RWPE2 (cell line): ENCODE results near the gene CCDC169.

Source experiments
- ATAC-seq: fragments of 200-7000 bp; cut with Tn5 transposase; 3 replicates; pipeline ENCODE4 v1.9.1; 2021; ENCODE audit warnings: low read depth
- DNase-seq: peaks from one replicate; pipeline ENCODE4 v3.0.0-alpha.2; 2020; ENCODE audit warnings: low spot score
- H3K27ac ChIP-seq: fragments of 450-650 bp; 2 replicates; pipeline ENCODE4 v1.5.1; 2017; ENCODE audit warnings: mild to moderate bottlenecking; ENCODE audit not compliant: poor library complexity, severe bottlenecking
- H3K27me3 ChIP-seq: fragments of 250-450 bp; sonication (Bioruptor Pico); 2 replicates; pipeline ENCODE4 v1.5.1; 2021; ENCODE audit warnings: mild to moderate bottlenecking, moderate library complexity; ENCODE audit not compliant: insufficient read depth, poor library complexity, severe bottlenecking
- H3K36me3 ChIP-seq: fragments of 250-450 bp; sonication (Bioruptor Pico); 2 replicates; pipeline ENCODE4 v1.5.1; 2020; ENCODE audit warnings: low read depth, mild to moderate bottlenecking, moderate library complexity
- H3K4me1 ChIP-seq: fragments of 250-450 bp; sonication (Bioruptor Pico); 2 replicates; pipeline ENCODE4 v1.5.1; 2021; ENCODE audit warnings: mild to moderate bottlenecking, moderate library complexity; ENCODE audit not compliant: insufficient read depth, poor library complexity, severe bottlenecking
- H3K4me3 ChIP-seq: fragments of 250-450 bp; sonication (Bioruptor Pico); 2 replicates; pipeline ENCODE4 v1.5.1; 2021; ENCODE audit warnings: mild to moderate bottlenecking, moderate library complexity; ENCODE audit not compliant: severe bottlenecking
- H3K9me3 ChIP-seq: fragments of 250-450 bp; sonication (Bioruptor Pico); 2 replicates; pipeline ENCODE4 v1.5.1; 2021; ENCODE audit warnings: mild to moderate bottlenecking, moderate library complexity; ENCODE audit not compliant: severe bottlenecking
- TF ChIP-seq, protein P1 (sequence below): fragments of 450-650 bp; IDR thresholded peaks from one replicate; pipeline ENCODE4 v1.5.1; 2017; ENCODE audit warnings: mild to moderate bottlenecking, moderate library complexity; ENCODE audit not compliant: poor library complexity, severe bottlenecking

CCDC169 gene

GRCh38 chr13:36294096-36294495, 3.5 kb downstream of the CCDC169 start:
- no peaks in the 10 kb centered on the region for H3K4me1 ChIP-seq
- no peak for DNase-seq
- no peaks in the 10 kb centered on the region for H3K27me3 ChIP-seq
- H3K9me3 ChIP-seq: peaks cover 2% of the 10 kb centered on the region
- H3K4me3 ChIP-seq: no peak overlapping the region
- no peak for ATAC-seq
- H3K36me3 ChIP-seq: no peaks in the 10 kb centered on the region
- no peak overlapping the region for H3K27ac ChIP-seq
- TF ChIP-seq, protein P1, sequence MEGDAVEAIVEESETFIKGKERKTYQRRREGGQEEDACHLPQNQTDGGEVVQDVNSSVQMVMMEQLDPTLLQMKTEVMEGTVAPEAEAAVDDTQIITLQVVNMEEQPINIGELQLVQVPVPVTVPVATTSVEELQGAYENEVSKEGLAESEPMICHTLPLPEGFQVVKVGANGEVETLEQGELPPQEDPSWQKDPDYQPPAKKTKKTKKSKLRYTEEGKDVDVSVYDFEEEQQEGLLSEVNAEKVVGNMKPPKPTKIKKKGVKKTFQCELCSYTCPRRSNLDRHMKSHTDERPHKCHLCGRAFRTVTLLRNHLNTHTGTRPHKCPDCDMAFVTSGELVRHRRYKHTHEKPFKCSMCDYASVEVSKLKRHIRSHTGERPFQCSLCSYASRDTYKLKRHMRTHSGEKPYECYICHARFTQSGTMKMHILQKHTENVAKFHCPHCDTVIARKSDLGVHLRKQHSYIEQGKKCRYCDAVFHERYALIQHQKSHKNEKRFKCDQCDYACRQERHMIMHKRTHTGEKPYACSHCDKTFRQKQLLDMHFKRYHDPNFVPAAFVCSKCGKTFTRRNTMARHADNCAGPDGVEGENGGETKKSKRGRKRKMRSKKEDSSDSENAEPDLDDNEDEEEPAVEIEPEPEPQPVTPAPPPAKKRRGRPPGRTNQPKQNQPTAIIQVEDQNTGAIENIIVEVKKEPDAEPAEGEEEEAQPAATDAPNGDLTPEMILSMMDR: no peak

DNA sequence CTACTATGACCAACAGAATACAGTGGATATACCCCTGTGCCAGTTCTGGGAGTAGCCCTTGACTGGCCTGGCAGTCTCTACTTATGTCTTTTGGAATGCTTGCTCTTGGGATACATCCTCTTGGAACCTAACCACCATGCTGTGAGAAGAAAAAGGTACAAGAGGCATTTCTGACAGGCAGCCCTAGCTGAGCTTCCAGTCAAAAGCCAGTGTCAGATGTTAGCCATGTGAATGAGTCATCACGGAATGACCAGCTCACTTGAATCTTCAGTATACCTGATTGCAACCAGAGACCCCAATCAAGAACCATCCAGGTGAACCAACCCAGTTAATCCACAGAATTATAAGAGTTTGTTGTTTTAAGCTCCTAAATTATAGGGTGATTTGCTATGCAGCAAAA, 4.1 kb downstream of the CCDC169 start:
- Histone ChIP-seq H3K27me3 (no peaks in the 10 kb centered on the region), H3K4me3 (no peak overlapping the region), H3K27ac (no peak overlapping the region), H3K4me1 (no peaks in the 10 kb centered on the region), H3K36me3 (no peaks in the 10 kb centered on the region), H3K9me3 (peaks cover 5% of the 10 kb centered on the region)
- ATAC-seq: no peak
- TF ChIP-seq, protein P1: no peak
- no peak for DNase-seq

GRCh38 chr13:36288794-36289391, 8.7 kb downstream of the CCDC169 start:
- H3K27ac ChIP-seq: no peak overlapping the region
- H3K4me3 ChIP-seq: no peak overlapping the region
- no peak for DNase-seq
- no peaks in the 10 kb centered on the region for H3K4me1 ChIP-seq
- H3K27me3 ChIP-seq: no peaks in the 10 kb centered on the region
- no peak for ATAC-seq
- H3K9me3 ChIP-seq: peaks cover 11% of the 10 kb centered on the region
- no peaks in the 10 kb centered on the region for H3K36me3 ChIP-seq
- TF ChIP-seq, protein P1: no peak

DNA sequence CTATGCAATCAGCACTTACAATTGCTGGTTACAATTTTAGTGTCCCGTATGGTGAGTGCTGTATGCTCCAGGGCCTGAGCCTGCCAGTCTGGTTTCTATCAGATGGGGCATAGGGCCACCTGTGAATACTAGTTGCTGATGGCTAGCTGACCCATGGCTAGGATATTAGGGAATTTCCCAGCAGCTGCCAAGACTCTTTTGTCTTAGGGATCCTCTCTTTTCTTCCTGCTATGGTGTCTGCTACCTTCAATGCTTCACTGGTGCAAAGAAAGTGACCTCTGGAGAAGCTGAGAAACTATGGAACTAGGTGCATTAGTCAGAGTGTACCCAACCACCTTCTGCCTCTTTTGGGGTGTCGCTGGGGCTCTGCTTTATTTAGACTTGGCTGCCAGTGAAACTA, 11.6 kb downstream of the CCDC169 start:
- TF ChIP-seq, protein P1: no peak
- H3K4me3 ChIP-seq: no peak overlapping the region
- no peak overlapping the region for H3K27ac ChIP-seq
- no peaks in the 10 kb centered on the region for H3K36me3 ChIP-seq
- H3K9me3 ChIP-seq: peaks cover 11% of the 10 kb centered on the region
- ATAC-seq: no peak
- no peaks in the 10 kb centered on the region for H3K27me3 ChIP-seq
- no peaks in the 10 kb centered on the region for H3K4me1 ChIP-seq
- DNase-seq: no peak

DNA sequence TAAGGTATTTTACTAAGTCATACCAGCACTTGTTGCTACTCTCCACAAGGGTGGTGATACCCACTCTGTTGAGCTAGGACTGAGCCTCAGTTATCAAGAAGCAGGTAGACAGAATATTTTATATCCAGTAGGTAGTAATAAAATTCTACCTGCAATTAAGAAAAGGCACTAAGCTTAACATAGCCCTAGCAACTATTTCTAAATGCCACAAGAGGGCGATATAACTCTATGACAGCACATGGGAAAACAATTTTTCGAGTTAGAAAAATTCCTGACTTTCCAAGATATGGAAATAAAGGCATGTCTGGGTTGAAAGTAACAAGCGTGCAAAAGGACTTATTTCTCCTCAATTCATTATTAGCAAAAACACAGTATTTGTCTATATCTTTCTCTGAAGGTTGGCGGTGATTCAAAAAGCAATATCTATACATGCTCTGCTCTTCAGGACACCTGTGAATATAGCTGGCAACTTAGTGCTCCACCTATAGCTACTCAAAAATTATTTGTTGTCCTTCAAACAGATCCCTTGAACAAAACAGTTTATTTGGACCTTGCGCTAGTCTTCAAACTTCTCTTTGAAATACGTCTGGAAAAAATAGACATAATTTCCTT, 14.7 kb downstream of the CCDC169 start:
- DNase-seq (no peak), ATAC-seq (peak; percentile 48; the same call in 1 of the 3 replicates)
- Histone ChIP-seq H3K9me3 (peaks cover under 1% of the 10 kb centered on the region), H3K4me1 (no peaks in the 10 kb centered on the region), H3K4me3 (no peak overlapping the region), H3K27me3 (no peaks in the 10 kb centered on the region), H3K27ac (no peak overlapping the region), H3K36me3 (no peaks in the 10 kb centered on the region)
- TF ChIP-seq, protein P1: peak; percentile 84
